Measurements from ENCODE around the gene BAD.

GRCh38 chr11:64304316-64305072, 20.0 kb upstream of the BAD start:
- TF ChIP-seq CTCF (IDR thresholded peaks at IDR 0.05): peak in 6 of 7 experiments; percentile 28 to 96 (median 88)
- no peak for TF ChIP-seq POLR2A (IDR thresholded peaks at IDR 0.05)

All from stomach (tissue), 4 donors.